ENCODE results near the gene HIGD2A. TPM values are rescaled to one million over a fixed set of nuclear protein-coding genes. Genes with fewer than 3 reads are reported as not detected.
A peak's percentile ranks its signal among the peaks of the same experiment; 100 is the strongest.

The HIGD2A gene
- total and polyA plus RNA-seq, 2 of the 13 experiments (the other 11 are each of a cell fraction or from before 2014, with no cell fraction given), result 89.2 to 146 TPM

- TF ChIP-seq ZBTB10 (CRISPR knock-in tag; IDR thresholded peaks at IDR 0.05; ENCODE audit: borderline replicate concordance) (peak; percentile 75; the same call in 1 of the 2 replicates), PCBP1 (IDR thresholded peaks at IDR 0.05; ENCODE audit: borderline replicate concordance, low read depth, low read length) (peak; percentile 69; the same call in 1 of the 2 replicates), ZNF546 (CRISPR knock-in tag; conservative IDR thresholded peaks at IDR 0.05) (0 out of 2 replicates have a peak, but pooled peaks have one; percentile 71), NR3C1 (CRISPR knock-in tag; IDR thresholded peaks at IDR 0.05) (no peak), NAIF1 (CRISPR knock-in tag; IDR thresholded peaks at IDR 0.05; ENCODE audit: borderline replicate concordance) (peak; percentile 56; the same call in 1 of the 2 replicates), ZNF124 (CRISPR knock-in tag; IDR thresholded peaks at IDR 0.05) (no peak), ZNF512 (CRISPR knock-in tag; IDR thresholded peaks at IDR 0.05) (no peak), ZBTB44 (CRISPR knock-in tag; IDR thresholded peaks at IDR 0.05) (peak; percentile 60; the same call in 1 of the 2 replicates), REXO4 (CRISPR knock-in tag; IDR thresholded peaks at IDR 0.05; ENCODE audit: borderline replicate concordance) (no peak), SIX4 (CRISPR knock-in tag; IDR thresholded peaks at IDR 0.05) (no peak), ZNF687 (CRISPR knock-in tag; IDR thresholded peaks at IDR 0.05) (peak; percentile 91)
Observed at GRCh38 chr5:176361437-176362232, 26.9 kb upstream of the HIGD2A start, which contains the start of gene KIAA1191 (continued).

Measured in HepG2 (cell line).